GM23248 (cell line): ENCODE results near the gene MINDY4B. TPM values are rescaled to one million over a fixed set of nuclear protein-coding genes. Genes with fewer than 3 reads are reported as not detected.

ENCODE experiments used
- DNase-seq: peaks from one replicate; pipeline ENCODE4 v3.0.0-alpha.2; 2015
- H2AFZ ChIP-seq: fragments of 200-600 bp; sonication (generic); 2 replicates; pipeline ENCODE4 v1.6.1; 2016; ENCODE audit warnings: antibody characterized with exemption
- H3F3A ChIP-seq: fragments of 200-600 bp; sonication (generic); 2 replicates; pipeline ENCODE4 v1.6.1; 2016; ENCODE audit warnings: mild to moderate bottlenecking, antibody characterized with exemption, mixed run types; ENCODE audit not compliant: insufficient read depth
- H3K27ac ChIP-seq: fragments of 200-600 bp; sonication (generic); 2 replicates; pipeline ENCODE4 v1.5.1; 2016; ENCODE audit warnings: mild to moderate bottlenecking
- H3K27me3 ChIP-seq: fragments of 200-600 bp; sonication (generic); replicated peaks from 2 replicates; pipeline ENCODE4 v1.6.1; 2016; ENCODE audit warnings: mild to moderate bottlenecking; ENCODE audit not compliant: insufficient read depth
- H3K36me3 ChIP-seq: fragments of 200-600 bp; sonication (generic); 2 replicates; pipeline ENCODE4 v1.6.1; 2016; ENCODE audit warnings: low read depth, mild to moderate bottlenecking
- H3K4me1 ChIP-seq: fragments of 200-600 bp; sonication (generic); 2 replicates; pipeline ENCODE4 v1.6.1; 2016; ENCODE audit warnings: mild to moderate bottlenecking; ENCODE audit not compliant: insufficient read depth
- H3K4me2 ChIP-seq: fragments of 200-600 bp; sonication (generic); one replicate; pipeline ENCODE4 v1.6.1; 2016; ENCODE audit warnings: mild to moderate bottlenecking; ENCODE audit not compliant: unreplicated experiment
- H3K4me3 ChIP-seq: fragments of 200-600 bp; sonication (generic); 2 replicates; pipeline ENCODE4 v1.5.1; 2016; ENCODE audit warnings: mild to moderate bottlenecking
- H3K79me2 ChIP-seq: fragments of 200-600 bp; sonication (generic); 2 replicates; pipeline ENCODE4 v1.6.1; 2016; ENCODE audit warnings: mild to moderate bottlenecking; ENCODE audit not compliant: insufficient read depth
- H3K9ac ChIP-seq: fragments of 200-600 bp; sonication (generic); 2 replicates; pipeline ENCODE4 v1.6.1; 2016; ENCODE audit warnings: mild to moderate bottlenecking
- H3K9me2 ChIP-seq: fragments of 200-600 bp; sonication (generic); 2 replicates; pipeline ENCODE4 v1.6.1; 2016; ENCODE audit warnings: mixed run types, mild to moderate bottlenecking, moderate library complexity; ENCODE audit not compliant: insufficient read depth
- H3K9me3 ChIP-seq: fragments of 200-600 bp; sonication (generic); one replicate; pipeline ENCODE4 v1.6.1; 2017; ENCODE audit warnings: low read depth
- H4K20me1 ChIP-seq: fragments of 200-600 bp; sonication (generic); 2 replicates; pipeline ENCODE4 v1.6.0; 2016; ENCODE audit not compliant: insufficient read depth
- EZH2 ChIP-seq: fragments of 200-600 bp; sonication (generic); IDR thresholded peaks from 2 replicates; pipeline ENCODE4 v1.6.1; 2018; ENCODE audit warnings: antibody characterized with exemption, mild to moderate bottlenecking; ENCODE audit not compliant: insufficient read depth, poor library complexity, severe bottlenecking
- EZH2phosphoT487 ChIP-seq: fragments of 200-600 bp; sonication (generic); IDR thresholded peaks from 2 replicates; pipeline ENCODE4 v1.6.1; 2018; ENCODE audit warnings: antibody characterized with exemption, moderate library complexity, mild to moderate bottlenecking, low read depth; ENCODE audit not compliant: insufficient read depth
- WGBS, 2 experiments: methylation state at CpG; one replicate each; pipeline ENCODE4 v1.1.6; 2015 to 2017; ENCODE audit warnings: low lambda C conversion rate in 2 of 2, low coverage in 1 of 2; ENCODE audit errors: missing lambda C conversion rate in 2 of 2; 5-methylcytosine and 5-hydroxymethylcytosine counted together
- in situ Hi-C: fragments of 300-500 bp; cut with MboI; formaldehyde crosslinking; loops from 2 replicates; pipeline ENCODE4 v1.15.0; 2020
- polyA plus RNA-seq: library from polyadenylated mRNA; unstranded; fragments of >200 nt; fragmentation: Nextera tagmentation; extraction: Ambion mirVana; gene quantifications from 2 replicates; pipeline ENCODE4 v1.2.1, GENCODE V29; 2016
- total RNA-seq: library from RNA; depleted of rRNA; stranded (reverse); fragments of >200 nt; shearing (Covaris generic); gene quantifications from 2 replicates; pipeline ENCODE4 v1.2.3, GENCODE V29; 2014

The MINDY4B gene
- total and polyA plus RNA-seq, 2 experiments from 2014 or later = not detected

- 56 to 66% methylated on average over 2 of the region's 2 CpGs for WGBS, 2 experiments
- no peak overlapping the region for H3K9ac ChIP-seq
- no peak overlapping the region for H3K4me3 ChIP-seq
- H3K9me2 ChIP-seq = no peaks in the 10 kb centered on the region
- TF ChIP-seq EZH2 = no peak
- no peak for TF ChIP-seq EZH2phosphoT487
- no peaks in the 10 kb centered on the region for H3K36me3 ChIP-seq
- no peak for DNase-seq
- H3K79me2 ChIP-seq = no peaks in the 10 kb centered on the region
- no peak overlapping the region for H3K4me2 ChIP-seq
- no peaks in the 10 kb centered on the region for H3K4me1 ChIP-seq
- H3K9me3 ChIP-seq = no peaks in the 10 kb centered on the region
- H2AFZ ChIP-seq = no peak overlapping the region
- no peaks in the 10 kb centered on the region for H4K20me1 ChIP-seq
- H3K27ac ChIP-seq = no peak overlapping the region
- H3F3A ChIP-seq = no peaks in the 10 kb centered on the region
- in situ Hi-C loops = no loop called here
- peaks cover 35% of the 10 kb centered on the region for H3K27me3 ChIP-seq
Measured at GRCh38 chr3:150828997-150829396, 76.2 kb downstream of the MINDY4B start.

- peaks cover 35% of the 10 kb centered on the region for H3K27me3 ChIP-seq
- H3F3A ChIP-seq = no peaks in the 10 kb centered on the region
- no peak overlapping the region for H3K4me3 ChIP-seq
- H3K9me2 ChIP-seq = no peaks in the 10 kb centered on the region
- H4K20me1 ChIP-seq = no peaks in the 10 kb centered on the region
- H3K27ac ChIP-seq = no peak overlapping the region
- no peaks in the 10 kb centered on the region for H3K9me3 ChIP-seq
- H3K4me2 ChIP-seq = no peak overlapping the region
- no peaks in the 10 kb centered on the region for H3K79me2 ChIP-seq
- no peaks in the 10 kb centered on the region for H3K4me1 ChIP-seq
- WGBS, 2 experiments = 85 to 94% methylated on average over 1 of the region's 1 CpG
- no peak overlapping the region for H2AFZ ChIP-seq
- H3K9ac ChIP-seq = no peak overlapping the region
- in situ Hi-C loops = no loop called here
- H3K36me3 ChIP-seq = no peaks in the 10 kb centered on the region
- no peak for TF ChIP-seq EZH2phosphoT487
- no peak for TF ChIP-seq EZH2
- DNase-seq = no peak
Measured at GRCh38 chr3:150828261-150828660, 77.0 kb downstream of the MINDY4B start.

- no peak for DNase-seq
- H3K4me3 ChIP-seq = no peak overlapping the region
- 52 to 53% methylated on average over 12 of the region's 12 CpGs for WGBS, 2 experiments
- no peaks in the 10 kb centered on the region for H3K79me2 ChIP-seq
- no peaks in the 10 kb centered on the region for H3K9me2 ChIP-seq
- peaks cover 40% of the 10 kb centered on the region for H3K27me3 ChIP-seq
- H3K36me3 ChIP-seq = no peaks in the 10 kb centered on the region
- H3K27ac ChIP-seq = no peak overlapping the region
- TF ChIP-seq EZH2phosphoT487 (no peak), EZH2 (no peak)
- H3K9me3 ChIP-seq = no peaks in the 10 kb centered on the region
- no peaks in the 10 kb centered on the region for H3K4me1 ChIP-seq
- H2AFZ ChIP-seq = no peak overlapping the region
- no peak overlapping the region for H3K9ac ChIP-seq
- in situ Hi-C loops = no loop called here
- no peaks in the 10 kb centered on the region for H3F3A ChIP-seq
- no peaks in the 10 kb centered on the region for H4K20me1 ChIP-seq
- H3K4me2 ChIP-seq = no peak overlapping the region
Measured at GRCh38 chr3:150826466-150827282, 78.6 kb downstream of the MINDY4B start.

DNA sequence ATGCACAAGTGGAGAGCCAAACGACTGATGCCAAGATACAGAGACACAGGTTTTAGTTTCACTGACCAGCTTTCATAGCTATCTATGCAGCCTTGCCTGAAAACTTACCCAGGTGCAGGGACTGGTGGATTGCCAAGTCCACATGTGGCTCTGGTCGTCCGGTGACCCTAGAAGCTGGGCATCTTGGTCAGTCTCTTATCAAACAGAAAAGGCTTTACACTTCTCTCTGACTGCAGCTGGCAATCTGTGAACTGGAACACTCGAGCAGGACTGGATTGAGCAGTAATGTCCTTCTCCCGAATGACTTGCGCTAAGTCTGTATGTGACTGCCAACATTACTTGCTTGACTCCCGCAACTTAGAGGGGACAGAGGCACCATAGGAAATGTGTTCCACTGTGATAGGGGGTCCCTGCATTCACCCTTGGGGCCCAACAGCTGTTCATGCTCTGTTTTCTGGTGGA, 79.3 kb downstream of the MINDY4B start:
- no peak overlapping the region for H3K4me3 ChIP-seq
- H3K9ac ChIP-seq = no peak overlapping the region
- in situ Hi-C loops = no loop called here
- H3K9me3 ChIP-seq = no peaks in the 10 kb centered on the region
- no peak overlapping the region for H2AFZ ChIP-seq
- 20 to 26% methylated on average over 7 of the region's 7 CpGs for WGBS, 2 experiments
- peaks cover 35% of the 10 kb centered on the region for H3K27me3 ChIP-seq
- H3K27ac ChIP-seq = no peak overlapping the region
- H4K20me1 ChIP-seq = no peaks in the 10 kb centered on the region
- H3K4me2 ChIP-seq = no peak overlapping the region
- H3F3A ChIP-seq = no peaks in the 10 kb centered on the region
- no peak for TF ChIP-seq EZH2
- TF ChIP-seq EZH2phosphoT487 = no peak
- H3K79me2 ChIP-seq = no peaks in the 10 kb centered on the region
- no peak for DNase-seq
- no peaks in the 10 kb centered on the region for H3K4me1 ChIP-seq
- no peaks in the 10 kb centered on the region for H3K36me3 ChIP-seq
- no peaks in the 10 kb centered on the region for H3K9me2 ChIP-seq
